Breast epithelium (tissue), 4 donors: ENCODE results near the gene ZMYND11. TPM values are rescaled to one million over a fixed set of nuclear protein-coding genes. Genes with fewer than 3 reads are reported as not detected.

Experiments used
- DNase-seq, 2 donors: peaks; one replicate each; pipeline ENCODE4 v3.0.0-alpha.2; 2019; ENCODE audit warnings: low spot score in 2 of 2
- H3K27ac ChIP-seq, 2 donors: fragments of 200-600 bp; sonication (generic) in 1 of 2; one replicate each; pipeline ENCODE4 v1.5.1; 2016 to 2019; ENCODE audit warnings: mild to moderate bottlenecking in 1 of 2
- H3K27me3 ChIP-seq, 2 donors: fragments of 200-600 bp; sonication (generic) in 1 of 2; one replicate each; pipeline versions ENCODE4 v1.5.1 to v1.6.0; 2017 to 2019; ENCODE audit warnings: control low read depth in 1 of 2, mild to moderate bottlenecking in 1 of 2
- H3K36me3 ChIP-seq: fragments of 200-600 bp; one replicate; pipeline ENCODE4 v1.5.1; 2019
- H3K4me1 ChIP-seq, 2 donors: fragments of 200-600 bp; sonication (generic); one replicate each; pipeline ENCODE4 v1.5.1; 2016 to 2019; ENCODE audit warnings: control low read depth in 1 of 2
- H3K4me3 ChIP-seq, 3 donors: fragments of 200-600 bp; sonication (generic); 1 replicate in 2 of 3; 2 replicates in 1 of 3; pipeline ENCODE4 v1.5.1; 2016 to 2019; ENCODE audit warnings: mild to moderate bottlenecking in 3 of 3, moderate library complexity in 2 of 3
- H3K9me3 ChIP-seq, 2 donors: fragments of 200-600 bp; sonication (generic) in 1 of 2; one replicate each; pipeline ENCODE4 v1.5.1; 2016 to 2019; ENCODE audit warnings: control low read depth in 1 of 2
- POLR2A ChIP-seq: fragments of 450-650 bp; IDR thresholded peaks from one replicate; pipeline ENCODE4 v1.6.1; 2016; ENCODE audit warnings: antibody characterized with exemption, mild to moderate bottlenecking, moderate library complexity
- POLR2AphosphoS5 ChIP-seq, 3 donors: sonication (generic); formaldehyde crosslinking; IDR thresholded peaks; one replicate each; pipeline ENCODE4 v1.6.1; 2017; ENCODE audit warnings: antibody characterized with exemption in 3 of 3
- intact Hi-C: fragments of 100-400 bp; cut with DNase I; formaldehyde crosslinking; loops from one replicate; pipeline ENCODE4 v1.15.1; 2023; ENCODE audit warnings: low total_unique reads
- total RNA-seq, 3 donors: library from RNA; depleted of rRNA; stranded (reverse); fragments of >200 nt; gene quantifications; one replicate each; pipeline ENCODE4 v1.1.0, GENCODE V29; 2016
- TF ChIP-seq, protein P1 (sequence below), 3 donors: fragments of 450-650 bp; IDR thresholded peaks; one replicate each; pipeline ENCODE4 v1.5.1; 2016 to 2017; ENCODE audit warnings: antibody characterized with exemption in 3 of 3, mild to moderate bottlenecking in 3 of 3, moderate library complexity in 3 of 3

Gene ZMYND11
- total RNA-seq, 3 donors from 2014 or later = 73.7 to 96.2 (median 83.7) TPM

DNA sequence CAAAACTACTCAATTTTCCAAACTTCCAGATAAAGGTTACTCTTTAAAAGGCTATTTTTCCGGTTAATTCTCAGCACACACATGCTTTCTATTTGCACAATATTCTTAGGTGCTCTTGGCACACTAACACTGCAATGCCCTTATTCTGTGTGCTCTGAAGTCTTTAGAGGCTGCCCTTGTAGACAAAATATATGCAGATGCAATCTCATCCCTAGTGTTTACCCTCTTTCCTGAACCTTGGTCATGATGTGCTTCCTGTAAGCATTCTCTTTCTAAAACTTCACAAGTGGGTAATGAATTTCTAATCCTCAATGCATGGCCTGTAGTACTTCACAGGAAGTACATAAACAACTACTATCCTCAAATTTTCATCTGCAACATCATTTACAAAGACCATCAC is 45.1 kb upstream of the ZMYND11 start:
- TF ChIP-seq POLR2A (no peak), POLR2AphosphoS5 (IDR thresholded peaks at IDR 0.05) (no peak)
- TF ChIP-seq, protein P1, sequence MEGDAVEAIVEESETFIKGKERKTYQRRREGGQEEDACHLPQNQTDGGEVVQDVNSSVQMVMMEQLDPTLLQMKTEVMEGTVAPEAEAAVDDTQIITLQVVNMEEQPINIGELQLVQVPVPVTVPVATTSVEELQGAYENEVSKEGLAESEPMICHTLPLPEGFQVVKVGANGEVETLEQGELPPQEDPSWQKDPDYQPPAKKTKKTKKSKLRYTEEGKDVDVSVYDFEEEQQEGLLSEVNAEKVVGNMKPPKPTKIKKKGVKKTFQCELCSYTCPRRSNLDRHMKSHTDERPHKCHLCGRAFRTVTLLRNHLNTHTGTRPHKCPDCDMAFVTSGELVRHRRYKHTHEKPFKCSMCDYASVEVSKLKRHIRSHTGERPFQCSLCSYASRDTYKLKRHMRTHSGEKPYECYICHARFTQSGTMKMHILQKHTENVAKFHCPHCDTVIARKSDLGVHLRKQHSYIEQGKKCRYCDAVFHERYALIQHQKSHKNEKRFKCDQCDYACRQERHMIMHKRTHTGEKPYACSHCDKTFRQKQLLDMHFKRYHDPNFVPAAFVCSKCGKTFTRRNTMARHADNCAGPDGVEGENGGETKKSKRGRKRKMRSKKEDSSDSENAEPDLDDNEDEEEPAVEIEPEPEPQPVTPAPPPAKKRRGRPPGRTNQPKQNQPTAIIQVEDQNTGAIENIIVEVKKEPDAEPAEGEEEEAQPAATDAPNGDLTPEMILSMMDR (IDR thresholded peaks at IDR 0.05) = no peak
- Histone ChIP-seq H3K36me3 (no peaks in the 10 kb centered on the region), H3K27ac (no peak overlapping the region), H3K27me3 (no peaks in the 10 kb centered on the region), H3K4me1 (peaks cover 0 to 6% of the 10 kb centered on the region in 2 donors), H3K4me3 (no peak overlapping the region), H3K9me3 (peaks cover 0 to 9% of the 10 kb centered on the region in 2 donors)
- no peak for DNase-seq
- intact Hi-C loops = no loop called here

GRCh38 chr10:91313-91712 is 43.9 kb upstream of the ZMYND11 start:
- Histone ChIP-seq H3K27ac (no peak overlapping the region), H3K27me3 (no peaks in the 10 kb centered on the region), H3K4me1 (peaks cover 0 to 6% of the 10 kb centered on the region in 2 donors), H3K36me3 (no peaks in the 10 kb centered on the region), H3K4me3 (no peak overlapping the region), H3K9me3 (peaks cover 5 to 21% of the 10 kb centered on the region in 2 donors)
- intact Hi-C loops = no loop called here
- DNase-seq = no peak
- no peak for TF ChIP-seq POLR2A
- TF ChIP-seq, protein P1 (IDR thresholded peaks at IDR 0.05) = no peak
- TF ChIP-seq POLR2AphosphoS5 (IDR thresholded peaks at IDR 0.05) = no peak

DNA sequence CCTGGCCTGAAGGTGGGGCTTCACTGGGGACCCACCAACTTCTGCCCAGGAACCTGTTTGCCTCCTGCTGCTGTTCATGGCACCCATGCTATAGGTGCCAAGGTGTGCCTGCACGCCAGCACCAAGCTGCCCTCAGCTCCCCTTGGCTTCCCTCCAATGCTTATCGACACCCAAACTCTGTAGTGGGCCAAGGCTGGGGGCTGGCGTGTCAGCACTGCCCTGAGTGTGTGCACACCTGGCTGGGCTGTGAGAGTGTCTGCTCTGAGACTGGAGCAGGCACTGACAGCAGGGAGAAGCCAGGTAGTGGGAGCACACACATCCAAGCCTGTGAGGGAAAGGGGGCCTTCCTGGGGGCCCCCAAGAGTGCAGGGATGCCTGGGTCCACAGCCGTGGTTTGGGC is 43.1 kb upstream of the ZMYND11 start:
- TF ChIP-seq, protein P1 (IDR thresholded peaks at IDR 0.05) = no peak
- TF ChIP-seq POLR2AphosphoS5 (IDR thresholded peaks at IDR 0.05) (no peak), POLR2A (no peak)
- Histone ChIP-seq H3K36me3 (no peaks in the 10 kb centered on the region), H3K27ac (peak overlapping the region; percentile 23 to 45), H3K9me3 (peaks cover 13 to 25% of the 10 kb centered on the region in 2 donors), H3K4me3 (no peak overlapping the region), H3K4me1 (peaks cover 0 to 6% of the 10 kb centered on the region in 2 donors), H3K27me3 (no peaks in the 10 kb centered on the region)
- intact Hi-C loops = no loop called here
- no peak for DNase-seq

DNA sequence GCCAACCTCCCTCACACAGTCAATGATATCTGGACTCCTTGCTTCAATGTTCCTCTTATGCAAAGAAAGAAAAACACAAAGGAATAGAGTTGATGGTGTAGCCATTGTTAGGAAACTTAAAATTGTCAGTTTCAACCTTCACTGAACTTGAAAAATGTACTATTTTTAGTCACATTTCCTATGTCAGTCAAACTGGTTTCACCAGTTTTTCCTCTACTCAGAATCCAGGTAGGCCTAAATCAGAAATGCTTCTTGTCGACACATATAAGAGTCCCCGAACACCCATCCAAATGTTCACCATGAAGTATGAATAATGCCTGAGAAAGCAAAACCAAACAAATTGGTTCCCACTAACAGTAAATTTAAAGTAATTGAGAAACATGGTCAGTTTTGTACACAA is 42.4 kb upstream of the ZMYND11 start:
- Histone ChIP-seq H3K36me3 (no peaks in the 10 kb centered on the region), H3K9me3 (peaks cover 13 to 25% of the 10 kb centered on the region in 2 donors), H3K4me1 (peaks cover 0 to 6% of the 10 kb centered on the region in 2 donors), H3K27me3 (no peaks in the 10 kb centered on the region), H3K4me3 (no peak overlapping the region), H3K27ac (no peak overlapping the region)
- TF ChIP-seq, protein P1 (IDR thresholded peaks at IDR 0.05) = no peak
- no peak for TF ChIP-seq POLR2AphosphoS5 (IDR thresholded peaks at IDR 0.05)
- TF ChIP-seq POLR2A = no peak
- DNase-seq = no peak
- intact Hi-C loops = no loop called here

DNA sequence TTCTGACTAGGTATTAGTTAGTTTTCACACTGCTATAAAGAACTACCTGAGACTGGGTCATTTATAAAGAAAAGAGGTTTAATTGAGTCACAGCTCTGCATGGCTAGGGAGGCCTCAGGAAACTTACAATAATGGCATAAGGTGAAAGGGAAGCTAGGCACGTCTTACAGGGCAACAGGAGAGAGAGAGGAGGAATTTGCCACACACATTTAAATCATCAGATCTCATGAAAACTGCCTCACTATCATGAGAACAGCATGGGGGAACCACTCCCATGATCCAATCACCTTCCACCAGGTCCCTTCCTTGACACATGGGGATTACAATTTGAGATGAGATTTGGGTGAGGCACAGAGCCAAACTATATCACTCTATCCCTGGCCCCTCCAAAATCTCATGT is 40.6 kb upstream of the ZMYND11 start:
- Histone ChIP-seq H3K27me3 (no peaks in the 10 kb centered on the region), H3K4me1 (peaks cover 0 to 6% of the 10 kb centered on the region in 2 donors), H3K36me3 (no peaks in the 10 kb centered on the region), H3K9me3 (peaks cover 13 to 25% of the 10 kb centered on the region in 2 donors), H3K27ac (no peak overlapping the region), H3K4me3 (no peak overlapping the region)
- DNase-seq = no peak
- TF ChIP-seq, protein P1 (IDR thresholded peaks at IDR 0.05) = no peak
- TF ChIP-seq POLR2A (no peak), POLR2AphosphoS5 (IDR thresholded peaks at IDR 0.05) (no peak)
- intact Hi-C loops = no loop called here
